Ovary (tissue), 3 donors: ENCODE data around the gene IPPK.

Experiments
- EP300 ChIP-seq: sonication (generic); formaldehyde crosslinking; IDR thresholded peaks from one replicate; pipeline ENCODE4 v1.6.1; 2017; ENCODE audit warnings: antibody characterized with exemption
- TF ChIP-seq, protein P1 (sequence below), 3 donors: fragments of 450-650 bp in 2 of 3; fragments of 200-600 bp in 1 of 3; IDR thresholded peaks; one replicate each; pipeline versions ENCODE4 v1.5.1 to v1.8.0; 2016 to 2022; ENCODE audit warnings: antibody characterized with exemption in 3 of 3, mild to moderate bottlenecking in 1 of 3
- donor health status: DM: no; HTN: no; CAD: no.

DNA sequence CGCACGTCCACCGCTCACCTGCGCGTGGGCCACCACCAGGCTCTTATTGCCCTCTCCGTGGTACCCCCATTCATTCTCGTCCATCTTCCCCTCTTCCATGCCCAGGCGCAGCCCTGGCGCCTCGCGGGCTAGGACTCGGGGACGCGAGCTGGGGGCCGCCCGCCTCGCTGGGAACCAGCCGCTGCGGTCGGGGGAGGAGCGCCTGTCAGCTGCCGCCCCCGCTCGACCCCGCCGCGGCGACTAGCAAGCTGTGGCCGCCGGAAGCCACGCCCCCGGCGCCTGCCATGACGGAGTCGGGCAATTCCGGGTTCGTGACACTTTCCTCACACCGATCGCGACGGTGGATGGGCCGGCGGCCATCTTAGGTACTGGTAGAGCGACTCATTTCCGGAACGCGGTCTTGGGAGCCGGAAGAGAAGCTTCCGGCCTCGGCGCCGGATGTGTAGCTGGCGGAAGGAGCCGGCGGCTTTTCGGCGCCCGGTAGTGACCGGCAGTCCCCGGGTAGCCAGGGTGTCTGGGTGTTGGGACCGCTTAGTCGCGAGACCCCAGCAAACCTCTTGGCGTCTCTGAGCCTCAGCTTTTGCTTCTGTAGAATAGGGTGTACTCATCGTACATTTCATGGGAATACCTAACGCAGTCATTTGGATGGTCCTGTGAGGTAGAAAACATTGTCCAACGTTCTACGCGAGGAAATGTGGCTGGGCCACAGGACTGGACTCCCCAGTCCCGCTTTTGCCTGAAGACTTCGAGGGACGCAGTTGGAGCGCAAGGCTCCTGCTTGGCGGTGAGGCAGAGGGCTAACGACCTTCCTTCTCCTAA lies at the start of gene IPPK:
- TF ChIP-seq, protein P1, sequence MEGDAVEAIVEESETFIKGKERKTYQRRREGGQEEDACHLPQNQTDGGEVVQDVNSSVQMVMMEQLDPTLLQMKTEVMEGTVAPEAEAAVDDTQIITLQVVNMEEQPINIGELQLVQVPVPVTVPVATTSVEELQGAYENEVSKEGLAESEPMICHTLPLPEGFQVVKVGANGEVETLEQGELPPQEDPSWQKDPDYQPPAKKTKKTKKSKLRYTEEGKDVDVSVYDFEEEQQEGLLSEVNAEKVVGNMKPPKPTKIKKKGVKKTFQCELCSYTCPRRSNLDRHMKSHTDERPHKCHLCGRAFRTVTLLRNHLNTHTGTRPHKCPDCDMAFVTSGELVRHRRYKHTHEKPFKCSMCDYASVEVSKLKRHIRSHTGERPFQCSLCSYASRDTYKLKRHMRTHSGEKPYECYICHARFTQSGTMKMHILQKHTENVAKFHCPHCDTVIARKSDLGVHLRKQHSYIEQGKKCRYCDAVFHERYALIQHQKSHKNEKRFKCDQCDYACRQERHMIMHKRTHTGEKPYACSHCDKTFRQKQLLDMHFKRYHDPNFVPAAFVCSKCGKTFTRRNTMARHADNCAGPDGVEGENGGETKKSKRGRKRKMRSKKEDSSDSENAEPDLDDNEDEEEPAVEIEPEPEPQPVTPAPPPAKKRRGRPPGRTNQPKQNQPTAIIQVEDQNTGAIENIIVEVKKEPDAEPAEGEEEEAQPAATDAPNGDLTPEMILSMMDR (IDR thresholded peaks at IDR 0.05), result no peak
- peak; percentile 64 for TF ChIP-seq EP300
